Naive thymus-derived CD8-positive, alpha-beta T cell (primary cell): ENCODE measurements around the gene CLNK. TPM values are rescaled to one million over a fixed set of nuclear protein-coding genes. Genes with fewer than 3 reads are reported as not detected.

Experiments
- ATAC-seq, 2 donors: fragments of 150-1000 bp; cut with Tn5 transposase in 1 of 2; sonication (Bioruptor Pico), chemical (Tn5 transposase) in 1 of 2; 1 replicate in 1 of 2; 2 replicates in 1 of 2; pipeline ENCODE4 v1.10.0; 2021; ENCODE audit warnings: mild to moderate bottlenecking in 2 of 2, moderate library complexity in 2 of 2
- POLR2A ChIA-PET: fragments of 350-600 bp; sonication (Branson Sonifier 250); formaldehyde crosslinking; loops from one replicate; lab custom pipeline; 2021; ENCODE audit warnings: antibody characterized with exemption; lab: Charles Lee
- DNase-seq, 10 donors: peaks; one replicate each; pipeline versions ENCODE4 v3.0.0 to v3.0.0-alpha.2; 2020 to 2022
- H3K27ac Mint-ChIP-seq, 10 donors: one replicate each; pipeline ENCODE4 v1.8.0; 2020 to 2022; ENCODE audit warnings: mild to moderate bottlenecking in 10 of 10, mixed read lengths in 10 of 10, moderate library complexity in 4 of 10, inconsistent platforms in 1 of 10
- H3K27me3 Mint-ChIP-seq, 5 donors: one replicate each; pipeline ENCODE4 v1.8.0; 2021 to 2022; ENCODE audit warnings: mixed read lengths in 5 of 5
- H3K36me3 Mint-ChIP-seq, 3 donors: one replicate each; pipeline ENCODE4 v1.8.0; 2020 to 2022; ENCODE audit warnings: mixed read lengths in 3 of 3, mild to moderate bottlenecking in 2 of 3, inconsistent platforms in 1 of 3
- H3K4me1 Mint-ChIP-seq, 4 donors: one replicate each; pipeline ENCODE4 v1.8.0; 2021 to 2022; ENCODE audit warnings: mixed read lengths in 4 of 4
- H3K4me3 Mint-ChIP-seq, 10 donors: one replicate each; pipeline ENCODE4 v1.8.0; 2020 to 2022; ENCODE audit warnings: mild to moderate bottlenecking in 10 of 10, mixed read lengths in 10 of 10, moderate library complexity in 6 of 10, inconsistent platforms in 1 of 10
- H3K9me3 Mint-ChIP-seq, 9 donors: one replicate each; pipeline ENCODE4 v1.8.0; 2020 to 2022; ENCODE audit warnings: mixed read lengths in 9 of 9, mild to moderate bottlenecking in 3 of 9, inconsistent platforms in 1 of 9, moderate library complexity in 1 of 9
- polyA plus RNA-seq, 3 donors: library from polyadenylated mRNA; unstranded; fragments of 300-500 nt; fragmentation: Illumina TruSeq; gene quantifications; one replicate each; pipeline ENCODE4 v1.2.3, GENCODE V29; 2021
- total RNA-seq, 8 experiments: library from RNA in 2 of 8; stranded (reverse) in 2 of 8; gene quantifications; one replicate each; pipeline ENCODE4 v1.2.3 and lab custom pipeline; 2021 to 2026

The CLNK gene
- total and polyA plus RNA-seq, 5 experiments from 2014 or later, result not detected

DNA sequence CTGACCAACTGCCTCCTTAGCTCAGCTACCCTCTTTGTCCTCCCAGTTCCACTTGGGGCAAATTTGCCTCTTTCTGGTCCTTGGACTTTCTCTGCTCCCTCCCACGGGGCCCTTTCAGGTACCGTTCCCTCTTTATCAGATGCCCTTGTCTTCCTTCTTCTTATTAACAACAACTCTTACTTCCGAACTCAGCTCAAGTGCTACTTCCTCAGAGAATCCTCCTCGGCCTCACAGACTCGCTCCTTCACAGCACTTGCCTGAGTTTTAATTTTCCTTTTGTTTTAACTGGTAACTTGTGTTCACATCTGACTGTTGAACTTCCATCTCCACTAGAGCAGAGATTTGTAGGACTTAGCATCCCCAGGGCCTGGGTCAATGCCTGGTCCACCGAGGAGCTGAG lies 85.7 kb downstream of the CLNK start:
- ATAC-seq, result no peak
- H3K27ac Mint-ChIP-seq, result peak overlapping the region in 1 of 10 donors; percentile 63
- POLR2A ChIA-PET, result no interaction called here

DNA sequence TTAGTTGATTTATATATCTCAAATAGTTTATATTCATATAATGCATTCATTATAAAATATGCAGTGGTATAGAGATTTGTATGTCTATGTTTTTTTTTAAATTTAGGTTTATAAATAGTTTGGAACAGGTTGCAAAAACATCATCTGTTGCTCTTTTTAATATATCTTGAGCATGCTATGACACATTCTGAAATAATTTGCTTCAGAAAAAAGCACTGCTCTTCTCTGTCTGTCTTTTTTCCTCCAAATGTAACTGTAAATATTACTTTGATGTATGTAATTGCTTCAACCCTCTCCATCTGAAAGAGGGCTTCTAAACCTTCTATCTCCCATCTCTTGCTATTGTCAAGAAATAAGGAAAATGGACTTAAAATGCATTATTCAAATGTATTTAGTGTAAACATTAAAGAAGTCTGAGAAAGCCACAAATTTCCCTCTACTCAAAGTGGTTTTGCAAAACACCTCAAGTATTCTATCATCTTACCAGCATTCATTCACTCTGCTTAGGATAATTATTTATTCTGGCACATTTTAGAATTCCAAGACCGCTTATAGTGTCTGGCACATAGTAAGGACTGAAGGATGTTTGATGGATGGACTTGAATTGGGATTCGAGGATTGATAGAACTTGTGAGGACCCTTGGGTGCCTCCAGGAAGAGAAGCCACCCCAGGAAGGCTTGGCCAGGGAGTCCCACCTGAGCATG lies 87.8 kb downstream of the CLNK start:
- Mint-ChIP-seq H3K9me3 (no peaks in the 10 kb centered on the region), H3K27ac (peak overlapping the region in 2 of 10 donors; percentile 3 to 79), H3K4me3 (no peak overlapping the region), H3K36me3 (no peaks in the 10 kb centered on the region), H3K4me1 (peaks cover 0 to 3% (median under 1%) of the 10 kb centered on the region in 4 donors), H3K27me3 (peaks cover 0 to 5% (median 0%) of the 10 kb centered on the region in 5 donors)
- POLR2A ChIA-PET, result no interaction called here
- no peak for ATAC-seq
- no peak for DNase-seq

More for the DNA sequence above, 85.7 kb downstream of the CLNK start:
- Mint-ChIP-seq H3K4me1 (peaks cover 0 to 3% (median 0%) of the 10 kb centered on the region in 4 donors), H3K4me3 (no peak overlapping the region), H3K36me3 (no peaks in the 10 kb centered on the region), H3K27me3 (peaks cover 0 to 5% (median 0%) of the 10 kb centered on the region in 5 donors), H3K9me3 (peaks cover 0 to 5% (median 0%) of the 10 kb centered on the region in 9 donors)
- DNase-seq, result no peak

DNA sequence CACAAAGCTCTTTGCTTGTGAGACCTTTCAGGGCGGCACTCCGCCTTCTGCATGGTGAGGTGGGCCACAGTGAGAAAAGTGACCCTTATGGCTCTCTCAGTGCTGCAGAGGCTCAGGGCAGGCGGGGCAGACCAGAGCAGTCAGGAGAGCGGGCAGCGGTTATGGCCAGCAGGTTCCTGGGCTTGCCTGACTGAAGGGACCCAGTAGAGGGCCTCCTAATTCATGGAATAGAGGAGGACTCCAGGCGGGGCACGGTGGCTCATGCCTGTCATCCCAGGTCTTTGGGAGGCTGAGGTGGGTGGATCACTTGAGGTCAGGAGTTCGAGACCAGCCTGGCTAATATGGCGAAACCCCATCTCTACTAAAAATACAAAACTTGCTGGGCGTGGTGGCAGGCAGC lies 91.4 kb downstream of the CLNK start:
- H3K9me3 Mint-ChIP-seq, result no peaks in the 10 kb centered on the region
- POLR2A ChIA-PET, result no interaction called here
- no peaks in the 10 kb centered on the region for H3K27me3 Mint-ChIP-seq
- DNase-seq, result no peak
- no peaks in the 10 kb centered on the region for H3K36me3 Mint-ChIP-seq
- H3K4me1 Mint-ChIP-seq, result peaks cover 15 to 27% (median 23%) of the 10 kb centered on the region in 4 donors
- no peak for ATAC-seq
- H3K4me3 Mint-ChIP-seq, result no peak overlapping the region
- H3K27ac Mint-ChIP-seq, result no peak overlapping the region

GRCh38 chr4:10590896-10591295 lies 93.7 kb downstream of the CLNK start:
- Mint-ChIP-seq H3K27ac (peak overlapping the region in 2 of 10 donors; percentile 32 to 55), H3K4me3 (peak overlapping the region in 1 of 10 donors; percentile 39), H3K36me3 (no peaks in the 10 kb centered on the region), H3K4me1 (peaks cover 19 to 41% (median 32%) of the 10 kb centered on the region in 4 donors), H3K27me3 (no peaks in the 10 kb centered on the region), H3K9me3 (no peaks in the 10 kb centered on the region)
- ATAC-seq (no peak), DNase-seq (no peak)
- POLR2A ChIA-PET, result no interaction called here

GRCh38 chr4:10589799-10590198 lies 94.8 kb downstream of the CLNK start:
- peaks cover 21 to 42% (median 34%) of the 10 kb centered on the region in 4 donors for H3K4me1 Mint-ChIP-seq
- peak in 2 of 10 donors; percentile 6 to 19 for DNase-seq
- ATAC-seq, result peak; percentile 28 to 54
- H3K27ac Mint-ChIP-seq, result peak overlapping the region in 6 of 10 donors; percentile 5 to 73 (median 26)
- no peaks in the 10 kb centered on the region for H3K9me3 Mint-ChIP-seq
- H3K4me3 Mint-ChIP-seq, result peak overlapping the region in 3 of 10 donors; percentile 11 to 28 (median 20)
- POLR2A ChIA-PET, result no interaction called here
- no peaks in the 10 kb centered on the region for H3K36me3 Mint-ChIP-seq
- no peaks in the 10 kb centered on the region for H3K27me3 Mint-ChIP-seq

GRCh38 chr4:10589321-10589720 lies 95.2 kb downstream of the CLNK start:
- peak overlapping the region in 2 of 10 donors; percentile 11 to 28 for H3K4me3 Mint-ChIP-seq
- no peaks in the 10 kb centered on the region for H3K36me3 Mint-ChIP-seq
- H3K4me1 Mint-ChIP-seq, result peaks cover 21 to 45% (median 37%) of the 10 kb centered on the region in 4 donors
- no peaks in the 10 kb centered on the region for H3K9me3 Mint-ChIP-seq
- peak overlapping the region in 3 of 10 donors; percentile 24 to 73 (median 35) for H3K27ac Mint-ChIP-seq
- ATAC-seq, result no peak
- POLR2A ChIA-PET, result no interaction called here
- DNase-seq, result no peak
- H3K27me3 Mint-ChIP-seq, result no peaks in the 10 kb centered on the region

DNA sequence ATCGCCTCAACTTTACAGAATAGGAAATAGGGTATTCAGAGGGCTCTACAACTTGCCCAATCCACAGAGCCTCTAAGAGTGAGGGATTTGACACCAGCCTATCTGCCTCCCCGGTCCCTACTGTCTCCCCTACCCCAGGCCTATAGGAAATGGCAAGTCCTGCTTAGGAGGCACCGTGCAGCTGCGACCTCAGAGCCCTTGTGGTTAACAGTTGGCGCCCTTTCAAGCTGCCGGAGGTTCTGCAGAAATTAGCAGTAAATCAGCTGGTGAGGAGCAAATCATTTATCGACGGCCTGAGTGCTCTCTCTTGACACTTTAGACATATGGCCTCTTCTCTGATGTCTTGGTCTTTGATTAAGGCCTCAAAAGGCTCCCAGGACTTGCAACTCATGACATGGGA lies 96.9 kb downstream of the CLNK start:
- peak in 7 of 10 donors; percentile 8 to 47 (median 34) for DNase-seq
- Mint-ChIP-seq H3K9me3 (no peaks in the 10 kb centered on the region), H3K4me3 (peak overlapping the region in 6 of 10 donors; percentile 11 to 68 (median 48)), H3K27me3 (no peaks in the 10 kb centered on the region), H3K27ac (peak overlapping the region in 6 of 10 donors; percentile 5 to 75 (median 39)), H3K36me3 (no peaks in the 10 kb centered on the region), H3K4me1 (peaks cover 21 to 54% (median 46%) of the 10 kb centered on the region in 4 donors)
- peak; percentile 39 to 61 for ATAC-seq
- POLR2A ChIA-PET, result no interaction called here

GRCh38 chr4:10587296-10587695 lies 97.3 kb downstream of the CLNK start:
- peak overlapping the region in 4 of 10 donors; percentile 26 to 75 (median 48) for H3K27ac Mint-ChIP-seq

GRCh38 chr4:10584042-10584441 lies 100.5 kb downstream of the CLNK start:
- Mint-ChIP-seq H3K27me3 (peaks cover 0 to 5% (median 0%) of the 10 kb centered on the region in 5 donors), H3K9me3 (no peaks in the 10 kb centered on the region), H3K4me3 (peak overlapping the region in 2 of 10 donors; percentile 18 to 20), H3K4me1 (peaks cover 8 to 35% (median 26%) of the 10 kb centered on the region in 4 donors), H3K27ac (peak overlapping the region in 4 of 10 donors; percentile 7 to 45 (median 21)), H3K36me3 (no peaks in the 10 kb centered on the region)
- ATAC-seq, result no peak
- DNase-seq, result no peak
- POLR2A ChIA-PET, result no interaction called here

More at GRCh38 chr4:10587296-10587695, 97.3 kb downstream of the CLNK start:
- POLR2A ChIA-PET, result no interaction called here
- ATAC-seq, result no peak
- Mint-ChIP-seq H3K4me3 (peak overlapping the region in 2 of 10 donors; percentile 50 to 62), H3K27me3 (no peaks in the 10 kb centered on the region), H3K4me1 (peaks cover 21 to 54% (median 46%) of the 10 kb centered on the region in 4 donors), H3K9me3 (no peaks in the 10 kb centered on the region), H3K36me3 (no peaks in the 10 kb centered on the region)
- DNase-seq, result no peak

GRCh38 chr4:10582951-10583350 lies 101.6 kb downstream of the CLNK start:
- POLR2A ChIA-PET, result no interaction called here
- H3K36me3 Mint-ChIP-seq, result no peaks in the 10 kb centered on the region
- no peak overlapping the region for H3K4me3 Mint-ChIP-seq
- no peak for ATAC-seq
- peaks cover 0 to 7% (median 0%) of the 10 kb centered on the region in 5 donors for H3K27me3 Mint-ChIP-seq
- no peaks in the 10 kb centered on the region for H3K9me3 Mint-ChIP-seq
- peaks cover 8 to 26% (median 21%) of the 10 kb centered on the region in 4 donors for H3K4me1 Mint-ChIP-seq
- DNase-seq, result no peak
- no peak overlapping the region for H3K27ac Mint-ChIP-seq

GRCh38 chr4:10582059-10582686 lies 102.4 kb downstream of the CLNK start:
- Mint-ChIP-seq H3K9me3 (no peaks in the 10 kb centered on the region), H3K36me3 (no peaks in the 10 kb centered on the region), H3K27ac (no peak overlapping the region), H3K27me3 (peaks cover 0 to 7% (median 0%) of the 10 kb centered on the region in 5 donors), H3K4me1 (peaks cover 3 to 22% (median 15%) of the 10 kb centered on the region in 4 donors), H3K4me3 (no peak overlapping the region)
- ATAC-seq (no peak), DNase-seq (peak in 5 of 10 donors; percentile 7 to 32 (median 23))
- POLR2A ChIA-PET, result no interaction called here

- H3K27me3 Mint-ChIP-seq, result peaks cover 0 to 7% (median 0%) of the 10 kb centered on the region in 5 donors
These were observed 103.5 kb downstream of the CLNK start for GRCh38 chr4:10581022-10581421.

GRCh38 chr4:10579648-10580047 lies 104.9 kb downstream of the CLNK start:
- no peaks in the 10 kb centered on the region for H3K9me3 Mint-ChIP-seq
- no peak overlapping the region for H3K4me3 Mint-ChIP-seq
- POLR2A ChIA-PET, result no interaction called here
- H3K4me1 Mint-ChIP-seq, result peaks cover 2 to 19% (median 15%) of the 10 kb centered on the region in 4 donors
- DNase-seq (no peak), ATAC-seq (no peak)
- H3K27ac Mint-ChIP-seq, result peak overlapping the region in 1 of 10 donors; percentile 56
- peaks cover 0 to 14% (median 0%) of the 10 kb centered on the region in 5 donors for H3K27me3 Mint-ChIP-seq
- H3K36me3 Mint-ChIP-seq, result no peaks in the 10 kb centered on the region

More at GRCh38 chr4:10581022-10581421, 103.5 kb downstream of the CLNK start:
- ATAC-seq (no peak), DNase-seq (no peak)
- POLR2A ChIA-PET, result no interaction called here
- no peak overlapping the region for H3K4me3 Mint-ChIP-seq
- H3K36me3 Mint-ChIP-seq, result no peaks in the 10 kb centered on the region
- H3K27ac Mint-ChIP-seq, result no peak overlapping the region
- no peaks in the 10 kb centered on the region for H3K9me3 Mint-ChIP-seq
- H3K4me1 Mint-ChIP-seq, result peaks cover 3 to 21% (median 16%) of the 10 kb centered on the region in 4 donors
